Skeletal muscle satellite cell (primary cell): ENCODE data around the gene TAF9. TPM values are rescaled to one million over a fixed set of nuclear protein-coding genes. Genes with fewer than 3 reads are reported as not detected.

ENCODE experiments used
- H3K27me3 ChIP-seq: 2 replicates; pipeline ENCODE4 v1.7.0; 2013; ENCODE audit warnings: low read length; ENCODE audit not compliant: control insufficient read depth, insufficient read depth
- H3K36me3 ChIP-seq: 2 replicates; pipeline ENCODE4 v1.7.0; 2013; ENCODE audit warnings: mild to moderate bottlenecking, control low read depth, low read length; ENCODE audit not compliant: insufficient read depth
- H3K4me1 ChIP-seq: 2 replicates; pipeline ENCODE4 v1.7.0; 2013; ENCODE audit warnings: low read length; ENCODE audit not compliant: control insufficient read depth, insufficient read depth
- H3K4me2 ChIP-seq: 2 replicates; pipeline ENCODE4 v1.7.0; 2013; ENCODE audit warnings: mild to moderate bottlenecking, low read length
- H3K4me3 ChIP-seq: 2 replicates; pipeline ENCODE4 v1.7.0; 2013; ENCODE audit warnings: low read length
- H3K9ac ChIP-seq: 2 replicates; pipeline ENCODE4 v1.7.0; 2013; ENCODE audit warnings: mild to moderate bottlenecking, low read depth, low read length, moderate library complexity
- H3K9me3 ChIP-seq: replicated peaks from 2 replicates; pipeline ENCODE4 v1.7.0; 2013; ENCODE audit warnings: mild to moderate bottlenecking, control low read depth, low read length
- total RNA-seq: library from RNA; depleted of rRNA; stranded (reverse); fragments of >200 nt; gene quantifications from 2 replicates; pipeline ENCODE4 v1.2.3, GENCODE V29; 2012; rRNA removed

The TAF9 gene, protein sequence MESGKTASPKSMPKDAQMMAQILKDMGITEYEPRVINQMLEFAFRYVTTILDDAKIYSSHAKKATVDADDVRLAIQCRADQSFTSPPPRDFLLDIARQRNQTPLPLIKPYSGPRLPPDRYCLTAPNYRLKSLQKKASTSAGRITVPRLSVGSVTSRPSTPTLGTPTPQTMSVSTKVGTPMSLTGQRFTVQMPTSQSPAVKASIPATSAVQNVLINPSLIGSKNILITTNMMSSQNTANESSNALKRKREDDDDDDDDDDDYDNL
- total RNA-seq = 87.2 and 88.5 TPM in 2 replicates

DNA sequence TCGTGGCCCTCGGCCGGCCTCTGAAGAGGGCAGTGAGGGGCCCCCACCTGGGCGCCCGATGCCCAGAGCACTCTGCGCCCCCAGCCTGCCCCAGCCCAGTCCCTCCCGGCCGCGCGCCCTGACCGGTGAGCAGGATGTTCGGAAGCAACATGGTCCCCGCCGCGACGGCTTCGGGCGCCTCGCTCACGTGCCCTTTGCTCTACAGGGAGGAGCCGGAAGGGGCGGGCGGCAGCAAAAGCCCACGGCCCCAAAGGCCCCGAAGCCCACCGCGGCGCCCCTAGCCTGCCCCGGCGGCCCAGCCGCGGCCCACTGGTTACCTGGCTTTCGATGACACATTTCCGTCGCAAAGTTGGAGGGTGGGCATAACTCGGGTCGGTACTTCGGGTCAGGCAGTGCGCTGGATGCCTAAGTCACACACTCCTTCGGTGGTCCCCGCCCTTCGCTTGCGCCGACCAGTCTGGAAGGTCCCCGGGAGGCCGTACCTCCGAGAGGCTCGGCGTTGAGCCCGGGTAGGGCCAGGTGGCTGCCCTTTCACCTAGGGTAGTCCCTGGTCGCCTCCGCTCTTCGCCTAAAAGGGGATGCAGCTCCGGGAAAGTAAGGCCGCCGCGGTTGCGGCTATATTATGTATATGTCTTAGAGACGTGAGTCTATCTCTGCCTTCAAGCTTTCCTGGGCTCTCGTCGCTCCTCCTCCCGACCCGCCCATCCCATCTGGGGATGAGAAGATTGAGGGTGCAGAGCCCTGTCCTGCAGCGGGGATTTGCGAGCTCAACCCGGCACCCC, at the start of gene TAF9, which contains the start of the genes AK6 and RAD17:
TAF9 (minus strand) TSS at position 181 of the 782 bp plus-strand sequence. CDS start 3,783 bp downstream, outside the sequence.
AK6 (minus strand) TSS at position 181 of the 782 bp plus-strand sequence; CDS start at position 151, 30 bp downstream.
RAD17 (plus strand) TSS at position 479 of the 782 bp plus-strand sequence. CDS start 2,391 bp downstream, outside the sequence.
- no peaks in the 10 kb centered on the region for H3K27me3 ChIP-seq
- H3K4me3 ChIP-seq = peak within 1 kb of the TSS; percentile 79
- peaks cover 18% of the 10 kb centered on the region for H3K4me1 ChIP-seq
- H3K4me2 ChIP-seq = peak within 1 kb of the TSS; percentile 83
- peak within 1 kb of the TSS; percentile 93 for H3K9ac ChIP-seq
- no peaks in the 10 kb centered on the region for H3K9me3 ChIP-seq
- H3K36me3 ChIP-seq = peaks cover 27% of the 10 kb centered on the region

DNA sequence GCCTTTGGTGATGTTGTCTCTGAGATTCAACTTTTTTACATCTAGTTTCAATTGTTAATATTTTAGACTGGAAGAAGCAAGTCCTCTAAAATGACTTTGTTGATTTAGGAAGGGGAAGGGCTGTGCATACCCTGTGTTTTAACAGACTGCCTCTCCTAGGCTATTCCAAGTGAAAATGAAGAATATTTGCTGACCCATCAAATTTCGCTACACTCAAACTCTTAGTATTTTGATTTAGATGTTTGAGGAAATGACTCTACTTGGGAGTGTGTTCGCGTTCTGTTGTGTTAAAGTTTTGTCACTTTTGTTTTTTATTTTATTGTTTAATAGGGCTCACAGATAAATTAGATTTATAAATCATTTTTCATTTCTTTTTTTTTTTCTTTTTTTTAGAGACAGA, 49.2 kb upstream of the TAF9 start:
- Histone ChIP-seq H3K4me1 (no peaks in the 10 kb centered on the region), H3K36me3 (peaks cover 16% of the 10 kb centered on the region), H3K9me3 (no peaks in the 10 kb centered on the region), H3K27me3 (no peaks in the 10 kb centered on the region), H3K4me2 (no peak overlapping the region), H3K4me3 (no peak overlapping the region), H3K9ac (no peak overlapping the region)

DNA sequence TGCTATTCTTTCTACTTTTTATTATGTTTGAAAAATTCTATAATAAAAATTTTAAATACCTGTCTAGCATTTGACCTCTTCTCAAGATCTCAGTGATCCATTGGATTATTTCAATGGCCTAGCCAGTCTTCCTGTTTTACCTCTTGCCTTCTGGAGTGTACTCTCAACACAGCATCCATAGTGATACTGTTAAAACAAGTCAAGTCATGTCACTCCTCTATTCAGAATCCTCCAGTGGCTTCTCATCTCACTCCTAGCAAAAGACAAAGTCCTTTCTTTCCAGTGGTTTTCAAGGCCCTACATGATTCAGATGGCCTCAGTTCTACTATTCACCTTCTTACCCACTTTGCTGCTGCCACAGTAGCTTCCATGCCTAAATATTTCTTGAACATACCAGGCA, 47.4 kb upstream of the TAF9 start:
- Histone ChIP-seq H3K4me2 (no peak overlapping the region), H3K4me1 (no peaks in the 10 kb centered on the region), H3K4me3 (no peak overlapping the region), H3K36me3 (peaks cover 16% of the 10 kb centered on the region), H3K9me3 (no peaks in the 10 kb centered on the region), H3K9ac (no peak overlapping the region), H3K27me3 (no peaks in the 10 kb centered on the region)

DNA sequence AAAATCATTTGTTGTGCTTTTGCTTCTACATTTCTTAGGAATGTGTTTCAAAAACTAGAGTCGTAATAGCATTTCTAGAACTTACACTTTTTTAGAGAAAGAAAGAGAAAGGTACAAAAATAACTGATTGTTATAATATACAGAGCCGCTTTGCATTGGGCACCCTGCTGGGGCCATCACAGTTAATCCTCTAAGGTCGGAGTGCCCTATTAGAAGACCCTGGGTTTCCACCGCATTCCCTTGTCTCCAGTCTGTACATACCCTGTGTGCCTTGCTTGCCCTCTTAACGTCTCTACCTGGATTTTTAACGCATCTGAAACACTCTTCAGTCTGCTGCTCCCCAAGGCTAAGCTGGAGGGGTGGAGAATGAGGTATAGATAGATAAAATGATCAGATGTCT, 46.9 kb upstream of the TAF9 start:
- no peak overlapping the region for H3K4me3 ChIP-seq

DNA sequence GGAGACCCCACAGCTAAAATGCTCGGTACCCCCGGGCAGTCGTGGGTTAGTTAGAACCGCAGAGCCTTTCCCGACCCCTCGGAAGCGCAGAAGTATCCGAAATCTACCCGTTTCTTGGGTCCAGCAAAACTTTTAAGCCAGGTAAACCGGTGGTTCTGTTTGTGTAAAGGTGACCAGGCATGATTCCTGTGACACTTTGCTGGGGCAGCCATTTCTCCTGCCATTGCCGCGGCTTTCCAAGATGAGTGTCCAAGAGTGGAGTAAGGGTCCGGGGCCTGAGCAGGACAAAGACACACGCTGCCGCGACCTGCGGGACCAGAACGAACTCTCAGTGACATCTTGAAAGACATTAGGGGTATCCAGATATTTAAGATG, 46.3 kb upstream of the TAF9 start:
- H3K4me1 ChIP-seq = no peaks in the 10 kb centered on the region
- no peak overlapping the region for H3K9ac ChIP-seq
- no peak overlapping the region for H3K4me2 ChIP-seq
- no peaks in the 10 kb centered on the region for H3K9me3 ChIP-seq
- H3K27me3 ChIP-seq = no peaks in the 10 kb centered on the region
- no peak overlapping the region for H3K4me3 ChIP-seq
- H3K36me3 ChIP-seq = peaks cover 16% of the 10 kb centered on the region

More for the DNA sequence above, 46.9 kb upstream of the TAF9 start:
- no peaks in the 10 kb centered on the region for H3K27me3 ChIP-seq
- peaks cover 16% of the 10 kb centered on the region for H3K36me3 ChIP-seq
- H3K4me2 ChIP-seq = no peak overlapping the region
- H3K9me3 ChIP-seq = no peaks in the 10 kb centered on the region
- H3K4me1 ChIP-seq = no peaks in the 10 kb centered on the region
- H3K9ac ChIP-seq = no peak overlapping the region

DNA sequence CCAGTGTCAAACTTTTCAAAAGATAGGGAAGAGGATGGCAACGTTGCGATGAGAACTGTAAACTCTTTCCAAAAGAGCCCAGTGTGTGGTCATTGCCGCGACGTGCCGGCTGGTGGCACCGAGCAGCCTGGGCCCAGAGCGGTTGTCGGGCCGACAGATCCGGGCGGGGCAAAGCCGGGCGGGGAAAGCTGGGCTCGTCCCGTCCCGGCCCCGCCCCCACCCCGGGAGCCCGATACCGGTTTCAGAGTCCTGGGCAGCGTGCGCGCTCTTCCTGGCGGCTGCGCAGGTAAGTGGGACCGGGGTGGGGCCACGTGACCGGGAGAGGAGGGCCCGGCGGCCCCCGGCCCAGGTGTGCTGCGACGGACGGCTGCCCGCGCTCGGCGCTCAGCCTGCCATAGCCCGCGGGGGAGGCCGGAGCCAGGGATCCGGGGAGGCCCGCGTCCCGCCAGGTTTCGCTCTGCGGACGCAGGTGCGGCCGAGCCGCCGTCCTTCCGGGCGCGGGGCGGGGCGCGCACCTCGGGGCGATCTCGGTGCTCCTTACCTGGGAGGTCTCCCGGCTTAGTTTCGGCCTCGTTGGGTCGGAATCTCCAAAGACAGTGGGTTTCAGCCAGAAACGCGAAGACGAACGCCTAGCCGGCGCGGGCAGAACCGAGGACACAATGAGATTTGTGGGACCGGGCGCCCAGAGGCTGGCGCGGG, 45.7 kb upstream of the TAF9 start, which contains the start of gene MARVELD2:
MARVELD2 (plus strand) TSS at position 232 of the 699 bp plus-strand sequence. CDS start 4,270 bp downstream, outside the sequence.
- H3K27me3 ChIP-seq = no peaks in the 10 kb centered on the region
- no peak within 1 kb of the TSS for H3K9ac ChIP-seq
- H3K36me3 ChIP-seq = peaks cover 18% of the 10 kb centered on the region
- no peak within 1 kb of the TSS for H3K4me3 ChIP-seq
- H3K9me3 ChIP-seq = no peaks in the 10 kb centered on the region
- no peak within 1 kb of the TSS for H3K4me2 ChIP-seq
- no peaks in the 10 kb centered on the region for H3K4me1 ChIP-seq

DNA sequence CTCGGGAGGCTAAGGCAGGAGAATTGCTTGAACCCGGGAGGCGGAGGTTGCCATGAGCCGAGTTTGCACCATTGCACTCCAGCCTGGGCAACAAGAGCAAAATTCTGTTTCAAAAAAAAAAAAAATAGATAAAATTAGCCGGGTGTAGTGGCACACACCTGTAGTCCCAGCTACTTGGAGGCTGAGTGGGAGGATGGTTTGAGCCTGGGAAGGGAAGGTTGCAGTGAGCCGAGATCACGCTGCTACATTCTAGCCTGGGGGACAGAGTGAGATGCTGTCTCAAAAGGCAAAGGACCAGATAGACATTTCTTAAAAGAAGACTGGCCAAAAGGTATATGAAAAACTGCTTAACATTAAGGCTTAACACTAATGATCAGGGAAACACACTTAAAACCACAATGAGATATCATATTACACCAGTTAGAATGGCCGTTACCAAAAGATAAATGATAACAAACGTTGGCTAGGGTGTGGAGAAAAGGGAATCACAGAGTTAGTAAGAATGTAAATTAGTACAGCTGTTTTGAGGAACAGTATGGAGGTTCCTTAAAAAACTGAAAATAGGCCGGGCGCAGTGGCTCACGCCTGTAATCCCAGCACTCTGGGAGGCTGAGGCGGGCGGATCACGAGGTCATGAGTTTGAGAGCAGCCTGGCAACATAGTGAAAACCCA, 35.5 kb upstream of the TAF9 start:
- Histone ChIP-seq H3K4me3 (no peak overlapping the region), H3K4me1 (no peaks in the 10 kb centered on the region), H3K27me3 (no peaks in the 10 kb centered on the region), H3K9me3 (no peaks in the 10 kb centered on the region), H3K9ac (no peak overlapping the region), H3K36me3 (peaks cover 33% of the 10 kb centered on the region), H3K4me2 (no peak overlapping the region)

DNA sequence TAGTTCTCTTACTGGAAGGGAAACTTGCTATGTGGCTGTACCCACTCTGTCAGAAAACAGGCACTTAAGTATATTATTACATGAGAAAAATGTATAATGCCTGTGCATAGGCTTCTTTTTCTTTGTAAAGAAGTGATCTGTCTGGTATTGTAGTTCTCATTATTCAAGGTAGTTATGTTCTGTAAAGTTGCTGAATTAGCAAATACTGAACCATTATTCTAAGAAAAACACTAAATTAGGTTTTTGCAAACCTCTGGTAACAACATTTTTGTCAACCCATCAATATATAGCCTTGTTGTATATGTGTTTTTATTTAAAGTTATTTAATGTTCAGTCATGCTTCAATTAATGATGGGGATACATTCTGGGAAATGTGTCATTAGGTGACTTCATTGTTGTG, 9.1 kb upstream of the TAF9 start:
- H3K36me3 ChIP-seq = peaks cover 45% of the 10 kb centered on the region
- no peaks in the 10 kb centered on the region for H3K9me3 ChIP-seq
- no peak overlapping the region for H3K9ac ChIP-seq
- no peak overlapping the region for H3K4me3 ChIP-seq
- H3K4me1 ChIP-seq = no peaks in the 10 kb centered on the region
- no peak overlapping the region for H3K4me2 ChIP-seq
- no peaks in the 10 kb centered on the region for H3K27me3 ChIP-seq

DNA sequence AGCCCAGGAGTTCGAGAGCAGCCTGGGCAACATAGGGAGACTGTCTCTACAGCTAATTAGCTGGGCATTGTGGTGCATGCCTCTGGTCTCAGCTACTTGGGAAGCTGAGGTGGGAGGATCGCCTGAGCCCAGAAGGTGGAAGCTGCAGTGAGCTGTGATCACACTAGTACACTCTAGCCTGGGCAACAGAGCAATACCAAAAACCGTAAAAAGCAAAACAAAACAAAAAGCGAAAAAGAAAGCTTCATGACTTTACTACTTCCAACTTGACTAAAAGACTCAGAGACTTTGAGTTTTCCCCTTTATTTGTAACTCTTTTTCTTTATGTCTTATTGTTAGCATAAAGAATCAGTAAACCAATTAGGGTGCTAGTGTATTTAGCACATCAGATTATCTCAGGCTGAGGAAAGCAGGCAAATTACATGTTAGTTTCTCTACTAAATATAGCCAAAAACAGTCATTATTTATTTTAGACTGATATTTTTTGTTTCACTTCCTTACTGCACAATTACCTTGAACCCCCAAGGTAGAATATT, 5.7 kb upstream of the TAF9 start:
- Histone ChIP-seq H3K4me1 (peaks cover 13% of the 10 kb centered on the region), H3K27me3 (no peaks in the 10 kb centered on the region), H3K9ac (no peak overlapping the region), H3K4me3 (no peak overlapping the region), H3K9me3 (no peaks in the 10 kb centered on the region), H3K36me3 (peaks cover 34% of the 10 kb centered on the region), H3K4me2 (no peak overlapping the region)

DNA sequence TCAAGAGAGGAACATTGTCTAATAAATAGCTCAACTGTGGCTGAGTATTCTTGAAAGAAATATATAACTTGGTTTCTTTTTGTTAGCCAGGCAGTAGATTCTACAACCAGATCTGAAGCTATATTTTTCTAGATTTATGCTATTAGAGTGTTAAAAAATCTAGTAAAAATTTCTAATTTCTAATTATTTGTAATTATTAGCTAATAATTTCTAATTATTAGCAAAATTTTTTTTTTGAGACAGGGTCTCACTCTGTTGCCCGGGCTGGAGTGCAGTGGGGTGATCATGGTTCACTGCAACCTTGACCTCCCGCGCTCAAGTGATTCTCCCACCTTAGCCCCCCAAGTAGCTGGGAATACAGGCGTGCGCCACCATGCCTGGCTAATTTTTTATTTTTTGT, 3.1 kb upstream of the TAF9 start:
- Histone ChIP-seq H3K4me1 (peaks cover 17% of the 10 kb centered on the region), H3K36me3 (peaks cover 28% of the 10 kb centered on the region), H3K9ac (no peak overlapping the region), H3K27me3 (no peaks in the 10 kb centered on the region), H3K9me3 (no peaks in the 10 kb centered on the region), H3K4me3 (no peak overlapping the region), H3K4me2 (no peak overlapping the region)
